Measurements from ENCODE around the gene CA10. TPM values are rescaled to one million over a fixed set of nuclear protein-coding genes. Genes with fewer than 3 reads are reported as not detected.

The CA10 gene
- total RNA-seq, 4 donors from 2014 or later, result 0.96 to 4.1 (median 1.1) TPM; not detected in 1

- WGBS, 2 donors (ENCODE audit: low coverage in 1 of 2), result 72 to 79% methylated on average over 2 of the region's 2 CpGs
- H3K4me1 ChIP-seq, result no peaks in the 10 kb centered on the region
- in situ Hi-C loops (cut with MboI; ENCODE audit: low pct_ligation_motif_present in 1 of 4, low pct_unique_long_range_greater_than_20kb in 1 of 4, low sequenced_read_pairs in 3 of 4), result no loop called here
- no peak for DNase-seq
- H3K4me3 ChIP-seq, result no peak overlapping the region
- H3K27me3 ChIP-seq, result no peaks in the 10 kb centered on the region
- H3K9me3 ChIP-seq, result peaks cover 0 to 4% of the 10 kb centered on the region in 2 donors
- H3K36me3 ChIP-seq, result no peaks in the 10 kb centered on the region
- intact Hi-C loops (cut with DNase I; ENCODE audit: low total_unique reads), result no loop called here
- H3K27ac ChIP-seq, result no peak overlapping the region
- no peak for TF ChIP-seq CTCF (IDR thresholded peaks at IDR 0.05)
- no peak for TF ChIP-seq POLR2A (IDR thresholded peaks at IDR 0.05)
- TF ChIP-seq EP300 (IDR thresholded peaks at IDR 0.05; ENCODE audit: low read depth), result no peak
- TF ChIP-seq POLR2AphosphoS5 (IDR thresholded peaks at IDR 0.05), result no peak
Measured at GRCh38 chr17:51588063-51588462, 570.5 kb downstream of the CA10 start.

GRCh38 chr17:51587516-51587915, 571.0 kb downstream of the CA10 start:
- intact Hi-C loops (cut with DNase I; ENCODE audit: low total_unique reads) (no loop called here), in situ Hi-C loops (cut with MboI; ENCODE audit: low pct_ligation_motif_present in 1 of 4, low pct_unique_long_range_greater_than_20kb in 1 of 4, low sequenced_read_pairs in 3 of 4) (no loop called here)
- DNase-seq, result no peak
- H3K27ac ChIP-seq, result no peak overlapping the region
- TF ChIP-seq POLR2AphosphoS5 (IDR thresholded peaks at IDR 0.05), result no peak
- TF ChIP-seq EP300 (IDR thresholded peaks at IDR 0.05; ENCODE audit: low read depth), result no peak
- TF ChIP-seq CTCF (IDR thresholded peaks at IDR 0.05), result no peak
- TF ChIP-seq POLR2A (IDR thresholded peaks at IDR 0.05), result no peak
- no peaks in the 10 kb centered on the region for H3K36me3 ChIP-seq
- peaks cover 0 to 4% of the 10 kb centered on the region in 2 donors for H3K9me3 ChIP-seq
- 66 to 68% methylated on average over 2 of the region's 2 CpGs for WGBS, 2 donors (ENCODE audit: low coverage in 1 of 2)
- no peaks in the 10 kb centered on the region for H3K27me3 ChIP-seq
- H3K4me1 ChIP-seq, result no peaks in the 10 kb centered on the region
- no peak overlapping the region for H3K4me3 ChIP-seq

GRCh38 chr17:51585514-51586104, 572.9 kb downstream of the CA10 start:
- DNase-seq, result peak; percentile 9
- H3K4me3 ChIP-seq, result no peak overlapping the region
- H3K27me3 ChIP-seq, result no peaks in the 10 kb centered on the region
- in situ Hi-C loops (cut with MboI; ENCODE audit: low pct_ligation_motif_present in 1 of 4, low pct_unique_long_range_greater_than_20kb in 1 of 4, low sequenced_read_pairs in 3 of 4) (no loop called here), intact Hi-C loops (cut with DNase I; ENCODE audit: low total_unique reads) (no loop called here)
- no peaks in the 10 kb centered on the region for H3K4me1 ChIP-seq
- WGBS, 2 donors (ENCODE audit: low coverage in 1 of 2), result 30 to 39% methylated on average over 3 to 4 of the region's 4 CpGs
- peaks cover 0 to 4% of the 10 kb centered on the region in 2 donors for H3K9me3 ChIP-seq
- TF ChIP-seq POLR2A (IDR thresholded peaks at IDR 0.05) (no peak), CTCF (IDR thresholded peaks at IDR 0.05) (peak in 1 of 5 experiments; percentile 8)
- H3K27ac ChIP-seq, result no peak overlapping the region
- no peaks in the 10 kb centered on the region for H3K36me3 ChIP-seq

- 74 to 75% methylated on average over 3 of the region's 3 CpGs for WGBS, 2 donors (ENCODE audit: low coverage in 1 of 2)
- Histone ChIP-seq H3K4me3 (no peak overlapping the region), H3K9me3 (no peaks in the 10 kb centered on the region), H3K36me3 (no peaks in the 10 kb centered on the region), H3K27ac (no peak overlapping the region), H3K4me1 (no peaks in the 10 kb centered on the region), H3K27me3 (no peaks in the 10 kb centered on the region)
- no peak for TF ChIP-seq EP300 (IDR thresholded peaks at IDR 0.05; ENCODE audit: low read depth)
- TF ChIP-seq CTCF (IDR thresholded peaks at IDR 0.05), result no peak
- TF ChIP-seq POLR2A (IDR thresholded peaks at IDR 0.05), result no peak
- TF ChIP-seq POLR2AphosphoS5 (IDR thresholded peaks at IDR 0.05), result no peak
- no peak for DNase-seq
- in situ Hi-C loops (cut with MboI; ENCODE audit: low pct_ligation_motif_present in 1 of 4, low pct_unique_long_range_greater_than_20kb in 1 of 4, low sequenced_read_pairs in 3 of 4), result no loop called here
- intact Hi-C loops (cut with DNase I; ENCODE audit: low total_unique reads), result no loop called here
Measured at GRCh38 chr17:51580869-51581268, 577.6 kb downstream of the CA10 start.

All from transverse colon (tissue), 4 donors.